Gastroesophageal sphincter (tissue), 4 donors: ENCODE data around the gene ZNF385B. TPM values are rescaled to one million over a fixed set of nuclear protein-coding genes. Genes with fewer than 3 reads are reported as not detected.

Source experiments
- ATAC-seq: fragments of 150-250 bp; one replicate; pipeline ENCODE4 v1.9.1; 2016; ENCODE audit warnings: mild to moderate bottlenecking, moderate library complexity
- H3K27ac ChIP-seq, 4 donors: fragments of 200-600 bp; sonication (generic) in 3 of 4; 1 replicate in 3 of 4; 2 replicates in 1 of 4; pipeline ENCODE4 v1.5.1; 2016 to 2019
- H3K27me3 ChIP-seq: fragments of 200-600 bp; sonication (generic); one replicate; pipeline ENCODE4 v1.5.1; 2019
- H3K36me3 ChIP-seq, 2 donors: fragments of 200-600 bp; sonication (generic); one replicate each; pipeline ENCODE4 v1.5.1; 2019; ENCODE audit warnings: control low read depth in 1 of 2
- H3K4me1 ChIP-seq, 3 donors: fragments of 200-600 bp; sonication (generic); 1 replicate in 2 of 3; 2 replicates in 1 of 3; pipeline ENCODE4 v1.5.1; 2016 to 2019; ENCODE audit warnings: control low read depth in 2 of 3
- H3K4me3 ChIP-seq, 2 donors: fragments of 200-600 bp; sonication (generic); one replicate each; pipeline ENCODE4 v1.5.1; 2019; ENCODE audit warnings: mild to moderate bottlenecking in 1 of 2, moderate library complexity in 1 of 2
- H3K9me3 ChIP-seq, 3 donors: fragments of 200-600 bp; sonication (generic); one replicate each; pipeline ENCODE4 v1.5.1; 2017 to 2019; ENCODE audit warnings: control low read depth in 2 of 3
- EP300 ChIP-seq: sonication (generic); formaldehyde crosslinking; IDR thresholded peaks from one replicate; pipeline ENCODE4 v1.6.1; 2017; ENCODE audit warnings: antibody characterized with exemption, mild to moderate bottlenecking
- POLR2A ChIP-seq, 2 donors: fragments of 450-650 bp; IDR thresholded peaks; one replicate each; pipeline ENCODE4 v1.6.1; 2017; ENCODE audit warnings: antibody characterized with exemption in 2 of 2, mild to moderate bottlenecking in 2 of 2, moderate library complexity in 1 of 2
- POLR2AphosphoS5 ChIP-seq: sonication (generic); formaldehyde crosslinking; IDR thresholded peaks from one replicate; pipeline ENCODE4 v1.6.1; 2017; ENCODE audit warnings: antibody characterized with exemption
- WGBS, 2 donors: methylation state at CpG; one replicate each; pipeline ENCODE4 v1.1.5; 2018; ENCODE audit warnings: low coverage in 1 of 2; 5-methylcytosine and 5-hydroxymethylcytosine counted together
- total RNA-seq, 4 donors: library from RNA; depleted of rRNA; stranded (reverse); fragments of >200 nt; gene quantifications; one replicate each; pipeline ENCODE4 v1.1.0, GENCODE V29; 2016
- TF ChIP-seq, protein P1 (sequence below), 4 experiments: fragments of 200-600 bp in 2 of 4; fragments of 450-650 bp in 2 of 4; sonication (generic) in 1 of 4; IDR thresholded peaks; one replicate each; pipeline ENCODE4 v1.5.1; 2017 to 2019; ENCODE audit warnings: antibody characterized with exemption in 4 of 4, mild to moderate bottlenecking in 2 of 4, moderate library complexity in 2 of 4

The ZNF385B gene
- total RNA-seq, 4 donors from 2014 or later = 2.7 to 7.6 (median 3.9) TPM

DNA sequence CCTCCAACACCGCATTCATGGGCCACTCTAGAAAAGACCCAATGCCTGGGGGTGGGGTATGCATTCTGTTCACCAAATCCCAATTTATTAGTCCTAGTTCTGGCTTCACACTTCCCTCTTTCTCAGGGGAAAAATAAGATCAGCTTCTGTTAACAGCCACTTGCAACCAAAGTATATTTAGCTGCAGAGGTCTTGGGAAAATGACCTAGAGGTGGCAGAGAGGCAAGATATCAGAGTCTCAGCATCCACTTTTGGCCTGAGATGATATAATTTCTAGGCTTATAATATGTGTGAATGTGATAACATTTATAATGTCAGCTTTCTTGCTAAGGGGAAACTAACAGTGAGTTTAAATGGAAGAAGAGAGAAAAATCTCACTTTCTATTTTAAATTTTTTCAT is 89.1 kb downstream of the ZNF385B start:
- Histone ChIP-seq H3K36me3 (no peaks in the 10 kb centered on the region), H3K9me3 (no peaks in the 10 kb centered on the region), H3K27ac (no peak overlapping the region), H3K4me3 (no peak overlapping the region), H3K27me3 (no peaks in the 10 kb centered on the region), H3K4me1 (peaks cover 0 to 15% (median 0%) of the 10 kb centered on the region in 3 donors)
- no peak for ATAC-seq
- TF ChIP-seq EP300 = no peak
- 77 to 100% methylated on average over 1 of the region's 1 CpG for whole genome bisulfite sequencing, 2 donors

- Histone ChIP-seq H3K9me3 (no peaks in the 10 kb centered on the region), H3K36me3 (no peaks in the 10 kb centered on the region), H3K4me1 (peaks cover 0 to 15% (median 0%) of the 10 kb centered on the region in 3 donors), H3K4me3 (no peak overlapping the region), H3K27me3 (no peaks in the 10 kb centered on the region), H3K27ac (no peak overlapping the region)
- 66 to 83% methylated on average over 4 of the region's 4 CpGs for WGBS, 2 donors
- TF ChIP-seq, protein P1, sequence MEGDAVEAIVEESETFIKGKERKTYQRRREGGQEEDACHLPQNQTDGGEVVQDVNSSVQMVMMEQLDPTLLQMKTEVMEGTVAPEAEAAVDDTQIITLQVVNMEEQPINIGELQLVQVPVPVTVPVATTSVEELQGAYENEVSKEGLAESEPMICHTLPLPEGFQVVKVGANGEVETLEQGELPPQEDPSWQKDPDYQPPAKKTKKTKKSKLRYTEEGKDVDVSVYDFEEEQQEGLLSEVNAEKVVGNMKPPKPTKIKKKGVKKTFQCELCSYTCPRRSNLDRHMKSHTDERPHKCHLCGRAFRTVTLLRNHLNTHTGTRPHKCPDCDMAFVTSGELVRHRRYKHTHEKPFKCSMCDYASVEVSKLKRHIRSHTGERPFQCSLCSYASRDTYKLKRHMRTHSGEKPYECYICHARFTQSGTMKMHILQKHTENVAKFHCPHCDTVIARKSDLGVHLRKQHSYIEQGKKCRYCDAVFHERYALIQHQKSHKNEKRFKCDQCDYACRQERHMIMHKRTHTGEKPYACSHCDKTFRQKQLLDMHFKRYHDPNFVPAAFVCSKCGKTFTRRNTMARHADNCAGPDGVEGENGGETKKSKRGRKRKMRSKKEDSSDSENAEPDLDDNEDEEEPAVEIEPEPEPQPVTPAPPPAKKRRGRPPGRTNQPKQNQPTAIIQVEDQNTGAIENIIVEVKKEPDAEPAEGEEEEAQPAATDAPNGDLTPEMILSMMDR (IDR thresholded peaks at IDR 0.05) = no peak
- no peak for TF ChIP-seq EP300
- TF ChIP-seq POLR2A (IDR thresholded peaks at IDR 0.05) = no peak
- TF ChIP-seq POLR2AphosphoS5 = no peak
- no peak for ATAC-seq
Measured at GRCh38 chr2:179771791-179772190, 89.6 kb downstream of the ZNF385B start.

DNA sequence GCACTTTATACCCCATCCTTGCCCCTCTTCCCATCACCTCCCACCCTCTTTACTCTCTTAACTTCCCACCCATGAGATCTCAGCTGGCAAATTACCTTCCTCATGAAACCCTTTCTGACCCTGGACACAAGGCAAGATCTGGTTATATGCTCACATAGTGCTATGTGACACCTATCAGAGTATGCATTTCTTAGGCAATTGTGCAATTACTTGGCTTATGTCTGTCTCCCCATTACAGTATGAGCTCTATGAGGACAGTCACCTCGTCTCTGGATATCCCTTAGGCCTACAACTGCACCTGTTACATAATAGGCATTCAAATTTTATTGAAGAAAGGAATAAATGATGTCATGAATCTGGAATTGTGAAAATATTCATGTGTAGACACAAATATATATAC is 91.4 kb downstream of the ZNF385B start:
- H3K4me3 ChIP-seq = no peak overlapping the region
- H3K36me3 ChIP-seq = no peaks in the 10 kb centered on the region
- TF ChIP-seq EP300 (no peak), POLR2AphosphoS5 (no peak), POLR2A (IDR thresholded peaks at IDR 0.05) (no peak)
- TF ChIP-seq, protein P1 (IDR thresholded peaks at IDR 0.05) = no peak
- no peak for ATAC-seq
- H3K27me3 ChIP-seq = no peaks in the 10 kb centered on the region
- H3K4me1 ChIP-seq = peaks cover 0 to 15% (median 0%) of the 10 kb centered on the region in 3 donors
- H3K27ac ChIP-seq = no peak overlapping the region
- H3K9me3 ChIP-seq = no peaks in the 10 kb centered on the region
- 78 to 83% methylated on average over 1 of the region's 1 CpG for WGBS, 2 donors

GRCh38 chr2:179769323-179769722 is 92.1 kb downstream of the ZNF385B start:
- no peak for TF ChIP-seq POLR2AphosphoS5
- TF ChIP-seq, protein P1 (IDR thresholded peaks at IDR 0.05) = no peak
- no peak for TF ChIP-seq EP300
- no peak for TF ChIP-seq POLR2A (IDR thresholded peaks at IDR 0.05)
- H3K36me3 ChIP-seq = no peaks in the 10 kb centered on the region
- H3K4me1 ChIP-seq = peaks cover 0 to 15% (median 0%) of the 10 kb centered on the region in 3 donors
- no peaks in the 10 kb centered on the region for H3K9me3 ChIP-seq
- H3K27me3 ChIP-seq = no peaks in the 10 kb centered on the region
- H3K4me3 ChIP-seq = no peak overlapping the region
- no peak for ATAC-seq
- 69 to 88% methylated on average over 3 to 4 of the region's 8 CpGs for WGBS, 2 donors
- H3K27ac ChIP-seq = peak overlapping the region in 2 of 4 donors; percentile 16 to 33

DNA sequence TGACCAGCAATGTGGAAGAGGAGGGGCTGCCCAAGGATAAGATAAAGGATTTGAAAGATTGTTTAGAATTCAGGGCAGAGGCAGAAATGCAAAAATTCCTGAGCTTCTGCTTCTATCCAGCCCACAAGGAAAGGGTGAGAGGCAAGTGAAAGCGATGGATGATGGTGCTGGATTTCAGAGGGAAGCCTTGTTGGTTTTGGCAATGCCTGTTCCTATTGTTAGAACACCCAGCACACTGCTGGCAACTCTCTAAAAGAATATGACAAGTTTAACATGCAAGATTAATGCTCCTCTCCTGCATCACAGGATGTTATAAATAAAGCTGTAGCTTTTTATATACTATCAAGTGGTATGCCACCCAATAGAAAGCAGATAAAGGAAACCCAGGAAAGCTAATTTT is 92.6 kb downstream of the ZNF385B start:
- Histone ChIP-seq H3K4me1 (peaks cover 0 to 15% (median 0%) of the 10 kb centered on the region in 3 donors), H3K27ac (peak overlapping the region in 3 of 4 donors; percentile 1 to 33 (median 32)), H3K4me3 (no peak overlapping the region), H3K36me3 (no peaks in the 10 kb centered on the region), H3K9me3 (no peaks in the 10 kb centered on the region), H3K27me3 (no peaks in the 10 kb centered on the region)
- 38% methylated on average over 1 of the region's 1 CpG; no CpG with 5 or more reads in 1 of the 2 donors for WGBS, 2 donors
- no peak for TF ChIP-seq EP300
- no peak for TF ChIP-seq POLR2A (IDR thresholded peaks at IDR 0.05)
- no peak for TF ChIP-seq POLR2AphosphoS5
- TF ChIP-seq, protein P1 (IDR thresholded peaks at IDR 0.05) = no peak
- peak; percentile 53 for ATAC-seq
